ENCODE measurements around the gene BACH1. TPM values are rescaled to one million over a fixed set of nuclear protein-coding genes. Genes with fewer than 3 reads are reported as not detected.

BACH1 gene
- total RNA-seq, 2 experiments from 2014 or later: 23.5 to 23.7 TPM

- no peaks in the 10 kb centered on the region for H3K9me3 Mint-ChIP-seq (ENCODE audit: insufficient read depth)
- POLR2A ChIA-PET: interaction anchor here (1.2 kb wide), 1 partner anchor 223 kb away, joined by 3 read pairs; no protein-coding TSS in a partner anchor
- ATAC-seq: no peak
- H3K27me3 Mint-ChIP-seq (ENCODE audit: low read depth): peaks cover 2% of the 10 kb centered on the region
- peaks cover 34% of the 10 kb centered on the region for H3K4me1 Mint-ChIP-seq (ENCODE audit: low read depth)
- DNase-seq: no peak
- CTCF ChIA-PET: interaction anchor here (1.8 kb wide), 1 partner anchor 52 kb away, joined by 5 read pairs; no protein-coding TSS in a partner anchor
- peaks cover 8% of the 10 kb centered on the region for H3K36me3 Mint-ChIP-seq (ENCODE audit: low read depth)
- no peak overlapping the region for H3K4me3 Mint-ChIP-seq
- H3K27ac Mint-ChIP-seq: no peak overlapping the region
These were observed 2.3 kb upstream of the BACH1 start for GRCh38 chr21:29296446-29296845.

- no peak for DNase-seq
- peak overlapping the region; percentile 67 for H3K27ac Mint-ChIP-seq
- peak overlapping the region; percentile 59 for H3K4me3 Mint-ChIP-seq
- H3K9me3 Mint-ChIP-seq (ENCODE audit: insufficient read depth): no peaks in the 10 kb centered on the region
- ChIA-PET POLR2A (no interaction called here), CTCF (interaction anchor here (0.7 to 1.4 kb wide), 4 partner anchors 11 to 220 kb away, joined by 3 to 6 read pairs (median 4); no protein-coding TSS in a partner anchor)
- H3K4me1 Mint-ChIP-seq (ENCODE audit: low read depth): peaks cover 47% of the 10 kb centered on the region
- H3K27me3 Mint-ChIP-seq (ENCODE audit: low read depth): no peaks in the 10 kb centered on the region
- ATAC-seq: no peak
- peaks cover 8% of the 10 kb centered on the region for H3K36me3 Mint-ChIP-seq (ENCODE audit: low read depth)
These were observed 1.0 kb upstream of the BACH1 start for GRCh38 chr21:29297483-29298347.

- no peaks in the 10 kb centered on the region for H3K9me3 Mint-ChIP-seq (ENCODE audit: insufficient read depth)
- DNase-seq (peak; percentile 71), ATAC-seq (peak; percentile 72)
- peak overlapping the region; percentile 86 for H3K4me3 Mint-ChIP-seq
- peaks cover 8% of the 10 kb centered on the region for H3K36me3 Mint-ChIP-seq (ENCODE audit: low read depth)
- no peaks in the 10 kb centered on the region for H3K27me3 Mint-ChIP-seq (ENCODE audit: low read depth)
- H3K27ac Mint-ChIP-seq: peak overlapping the region; percentile 91
- CTCF ChIA-PET: interaction anchor here (0.9 to 6.0 kb wide), 9 partner anchors 12 to 225 kb away, joined by 3 to 24 read pairs (median 4); no protein-coding TSS in a partner anchor
- POLR2A ChIA-PET: interaction anchor here (0.9 to 3.1 kb wide), 11 partner anchors 15 to 307 kb away, joined by 3 to 24 read pairs (median 4); partner anchors contain the start of genes CCT8 and LTN1
- H3K4me1 Mint-ChIP-seq (ENCODE audit: low read depth): peaks cover 53% of the 10 kb centered on the region
These were observed 559 bp downstream of the BACH1 start for GRCh38 chr21:29299046-29299915.

- peak; percentile 13 for ATAC-seq
- peaks cover 56% of the 10 kb centered on the region for H3K4me1 Mint-ChIP-seq (ENCODE audit: low read depth)
These were observed 1.4 kb downstream of the BACH1 start for GRCh38 chr21:29299916-29300806.

GRCh38 chr21:29300807-29301138 lies 2.1 kb downstream of the BACH1 start:
- Mint-ChIP-seq H3K4me1 (ENCODE audit: low read depth) (peaks cover 55% of the 10 kb centered on the region), H3K27ac (no peak overlapping the region), H3K4me3 (peak overlapping the region; percentile 86), H3K36me3 (ENCODE audit: low read depth) (peaks cover 11% of the 10 kb centered on the region), H3K9me3 (ENCODE audit: insufficient read depth) (no peaks in the 10 kb centered on the region), H3K27me3 (ENCODE audit: low read depth) (no peaks in the 10 kb centered on the region)
- ChIA-PET CTCF (interaction anchor here (1.0 to 6.0 kb wide), 6 partner anchors 13 to 227 kb away, joined by 3 to 24 read pairs (median 6); no protein-coding TSS in a partner anchor), POLR2A (interaction anchor here (0.7 to 3.1 kb wide), 9 partner anchors 13 to 308 kb away, joined by 3 to 24 read pairs (median 4); partner anchors contain the start of genes CCT8 and LTN1)
- DNase-seq (no peak), ATAC-seq (no peak)

More at GRCh38 chr21:29299916-29300806, 1.4 kb downstream of the BACH1 start:
- Mint-ChIP-seq H3K4me3 (peak overlapping the region; percentile 86), H3K9me3 (ENCODE audit: insufficient read depth) (no peaks in the 10 kb centered on the region), H3K27me3 (ENCODE audit: low read depth) (no peaks in the 10 kb centered on the region), H3K27ac (peak overlapping the region; percentile 91), H3K36me3 (ENCODE audit: low read depth) (peaks cover 8% of the 10 kb centered on the region)
- ChIA-PET POLR2A (interaction anchor here (0.7 to 3.1 kb wide), 13 partner anchors 14 to 308 kb away, joined by 3 to 24 read pairs (median 4); partner anchors contain the start of genes CCT8 and LTN1), CTCF (interaction anchor here (0.9 to 6.0 kb wide), 10 partner anchors 13 to 226 kb away, joined by 3 to 24 read pairs (median 4); no protein-coding TSS in a partner anchor)
- DNase-seq: peak; percentile 54

- no peak for DNase-seq
- ATAC-seq: no peak
These were observed 3.0 kb downstream of the BACH1 start for GRCh38 chr21:29301691-29302090.

GRCh38 chr21:29302359-29302875 lies 3.7 kb downstream of the BACH1 start:
- ATAC-seq (no peak), DNase-seq (no peak)
- no peaks in the 10 kb centered on the region for H3K27me3 Mint-ChIP-seq (ENCODE audit: low read depth)
- H3K36me3 Mint-ChIP-seq (ENCODE audit: low read depth): peaks cover 20% of the 10 kb centered on the region
- peaks cover 61% of the 10 kb centered on the region for H3K4me1 Mint-ChIP-seq (ENCODE audit: low read depth)
- POLR2A ChIA-PET: interaction anchor here (0.6 kb wide), 1 partner anchor 16 kb away, joined by 3 read pairs; no protein-coding TSS in a partner anchor
- H3K27ac Mint-ChIP-seq: no peak overlapping the region
- no peak overlapping the region for H3K4me3 Mint-ChIP-seq
- no peaks in the 10 kb centered on the region for H3K9me3 Mint-ChIP-seq (ENCODE audit: insufficient read depth)
- CTCF ChIA-PET: interaction anchor here (0.8 to 6.0 kb wide), 3 partner anchors 37 to 46 kb away, joined by 3 to 24 read pairs (median 4); no protein-coding TSS in a partner anchor

More at GRCh38 chr21:29301691-29302090, 3.0 kb downstream of the BACH1 start:
- H3K27ac Mint-ChIP-seq: no peak overlapping the region
- no peaks in the 10 kb centered on the region for H3K9me3 Mint-ChIP-seq (ENCODE audit: insufficient read depth)
- H3K4me3 Mint-ChIP-seq: no peak overlapping the region
- CTCF ChIA-PET: interaction anchor here (1.6 to 6.0 kb wide), 2 partner anchors 47 to 70 kb away, joined by 7 to 24 read pairs; no protein-coding TSS in a partner anchor
- H3K4me1 Mint-ChIP-seq (ENCODE audit: low read depth): peaks cover 59% of the 10 kb centered on the region
- peaks cover 17% of the 10 kb centered on the region for H3K36me3 Mint-ChIP-seq (ENCODE audit: low read depth)
- POLR2A ChIA-PET: interaction anchor here (0.6 to 1.4 kb wide), 3 partner anchors 14 to 309 kb away, joined by 3 to 5 read pairs (median 4); partner anchors contain the start of gene LTN1
- H3K27me3 Mint-ChIP-seq (ENCODE audit: low read depth): no peaks in the 10 kb centered on the region

GRCh38 chr21:29303288-29303687 lies 4.6 kb downstream of the BACH1 start:
- Mint-ChIP-seq H3K27me3 (ENCODE audit: low read depth) (no peaks in the 10 kb centered on the region), H3K9me3 (ENCODE audit: insufficient read depth) (no peaks in the 10 kb centered on the region), H3K4me1 (ENCODE audit: low read depth) (peaks cover 55% of the 10 kb centered on the region), H3K4me3 (no peak overlapping the region), H3K27ac (no peak overlapping the region), H3K36me3 (ENCODE audit: low read depth) (peaks cover 20% of the 10 kb centered on the region)
- CTCF ChIA-PET: interaction anchor here (0.8 to 6.0 kb wide), 3 partner anchors 36 to 45 kb away, joined by 3 to 24 read pairs (median 4); no protein-coding TSS in a partner anchor
- ATAC-seq: no peak
- POLR2A ChIA-PET: interaction anchor here (0.6 to 0.9 kb wide), 2 partner anchors 15 to 229 kb away, joined by 3 read pairs; no protein-coding TSS in a partner anchor
- DNase-seq: no peak

- ChIA-PET POLR2A (no interaction called here), CTCF (interaction anchor here (6.0 kb wide), 1 partner anchor 44 kb away, joined by 24 read pairs; no protein-coding TSS in a partner anchor)
- no peak for ATAC-seq
- Mint-ChIP-seq H3K9me3 (ENCODE audit: insufficient read depth) (no peaks in the 10 kb centered on the region), H3K36me3 (ENCODE audit: low read depth) (peaks cover 19% of the 10 kb centered on the region), H3K27me3 (ENCODE audit: low read depth) (no peaks in the 10 kb centered on the region), H3K4me1 (ENCODE audit: low read depth) (peaks cover 53% of the 10 kb centered on the region), H3K4me3 (no peak overlapping the region), H3K27ac (no peak overlapping the region)
- no peak for DNase-seq
These were observed 5.9 kb downstream of the BACH1 start for GRCh38 chr21:29304597-29304996.

- H3K27me3 Mint-ChIP-seq (ENCODE audit: low read depth): no peaks in the 10 kb centered on the region
- no peak for DNase-seq
- H3K9me3 Mint-ChIP-seq (ENCODE audit: insufficient read depth): no peaks in the 10 kb centered on the region
- H3K36me3 Mint-ChIP-seq (ENCODE audit: low read depth): peaks cover 15% of the 10 kb centered on the region
- CTCF ChIA-PET: no interaction called here
- no peak overlapping the region for H3K27ac Mint-ChIP-seq
- peaks cover 48% of the 10 kb centered on the region for H3K4me1 Mint-ChIP-seq (ENCODE audit: low read depth)
- POLR2A ChIA-PET: no interaction called here
- ATAC-seq: no peak
- no peak overlapping the region for H3K4me3 Mint-ChIP-seq
These were observed 6.3 kb downstream of the BACH1 start for GRCh38 chr21:29305068-29305467.

All from activated CD8-positive, alpha-beta T cell treated with anti-CD3 and anti-CD28 coated beads, Interleukin-2, amount 10 ng/mL, durations not matched to agents 7 days and 5 days (primary cell).